Measurements from ENCODE around the gene PKDCC. TPM values are rescaled to one million over a fixed set of nuclear protein-coding genes. Genes with fewer than 3 reads are reported as not detected.

The PKDCC gene, protein sequence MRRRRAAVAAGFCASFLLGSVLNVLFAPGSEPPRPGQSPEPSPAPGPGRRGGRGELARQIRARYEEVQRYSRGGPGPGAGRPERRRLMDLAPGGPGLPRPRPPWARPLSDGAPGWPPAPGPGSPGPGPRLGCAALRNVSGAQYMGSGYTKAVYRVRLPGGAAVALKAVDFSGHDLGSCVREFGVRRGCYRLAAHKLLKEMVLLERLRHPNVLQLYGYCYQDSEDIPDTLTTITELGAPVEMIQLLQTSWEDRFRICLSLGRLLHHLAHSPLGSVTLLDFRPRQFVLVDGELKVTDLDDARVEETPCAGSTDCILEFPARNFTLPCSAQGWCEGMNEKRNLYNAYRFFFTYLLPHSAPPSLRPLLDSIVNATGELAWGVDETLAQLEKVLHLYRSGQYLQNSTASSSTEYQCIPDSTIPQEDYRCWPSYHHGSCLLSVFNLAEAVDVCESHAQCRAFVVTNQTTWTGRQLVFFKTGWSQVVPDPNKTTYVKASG
- total RNA-seq, result 12.3 and 16.6 TPM in 2 replicates

DNA sequence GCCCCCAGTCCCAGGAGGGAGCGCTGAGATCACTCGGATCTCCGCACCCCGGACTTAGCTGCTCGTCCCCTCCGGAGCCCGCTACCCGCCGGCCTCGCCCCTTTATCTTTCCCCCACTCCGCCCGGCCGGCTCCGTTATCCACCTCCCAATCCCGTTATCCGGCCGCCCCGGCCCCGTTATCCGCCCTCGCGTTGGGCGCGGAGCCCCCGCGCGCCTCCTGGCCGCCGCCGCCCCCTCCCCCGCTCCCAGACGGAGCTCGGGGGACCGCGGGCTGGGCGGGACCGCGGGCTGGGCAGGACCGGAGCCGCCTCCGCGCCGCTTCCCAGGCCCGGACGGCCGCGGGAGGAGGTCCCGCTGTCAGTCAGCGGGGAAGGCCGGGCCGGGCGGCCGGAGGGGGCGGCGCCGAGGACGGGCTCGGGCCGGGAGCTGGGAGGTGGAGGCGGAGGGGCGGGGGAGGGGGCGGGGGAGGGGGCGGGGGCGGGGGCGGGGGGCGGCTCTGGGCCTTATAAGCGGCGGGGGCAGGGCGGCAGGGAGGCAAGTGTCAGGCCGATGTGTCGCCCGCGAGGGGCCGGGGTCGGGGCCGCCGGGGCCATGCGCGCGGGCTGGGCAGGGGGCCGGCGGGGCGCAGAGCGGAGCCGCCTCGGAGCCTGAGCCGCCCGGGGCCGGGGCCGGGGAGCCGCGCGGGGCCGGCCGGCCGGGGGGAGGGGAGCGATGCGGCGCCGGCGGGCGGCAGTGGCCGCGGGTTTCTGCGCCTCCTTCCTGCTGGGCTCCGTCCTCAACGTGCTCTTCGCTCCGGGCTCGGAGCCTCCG lies at the start of gene PKDCC:
PKDCC (plus strand) TSS at position 534 of the 811 bp plus-strand sequence; CDS start at position 713, 179 bp downstream.

Other genes starting within 250 kb of the PKDCC start
- 24.4 and 27.5 TPM in 2 replicates for gene EML4, start 121.3 kb downstream of the PKDCC start, total RNA-seq

Data from epithelial cell of umbilical artery (primary cell).